ENCODE results near the gene UMAD1. TPM values are rescaled to one million over a fixed set of nuclear protein-coding genes. Genes with fewer than 3 reads are reported as not detected.
A peak's percentile ranks its signal among the peaks of the same experiment; 100 is the strongest.

Gene UMAD1
- total and polyA plus RNA-seq, 11 donors, result 3.5 to 19.7 (median 15.3) TPM

- no peak overlapping the region for H3K27ac ChIP-seq
- 94 to 96% (median 95%) methylated on average over 3 of the region's 3 CpGs for WGBS, 4 donors
- H3K4me3 ChIP-seq, result no peak overlapping the region
- no peaks in the 10 kb centered on the region for H3K36me3 ChIP-seq
- peaks cover 0 to 43% (median 21%) of the 10 kb centered on the region in 12 donors for H3K4me1 ChIP-seq
- intact Hi-C loops (cut with DNase I), result loop anchor here in 1 of 10 donors (10.0 kb wide), 1 partner anchor 55 kb away; no protein-coding TSS in a partner anchor
- H3K27me3 ChIP-seq, result no peaks in the 10 kb centered on the region
- DNase-seq (no peak), ATAC-seq (no peak)
- H3K9me3 ChIP-seq, result peaks cover 0 to under 1% (median 0%) of the 10 kb centered on the region in 12 donors
- no peak for TF ChIP-seq CTCF (IDR thresholded peaks at IDR 0.05)
- TF ChIP-seq POLR2A (IDR thresholded peaks at IDR 0.05), result no peak
These were observed 229.1 kb downstream of the UMAD1 start for GRCh38 chr7:7869651-7870050.

GRCh38 chr7:7870555-7870954 is 230.0 kb downstream of the UMAD1 start:
- Histone ChIP-seq H3K27ac (no peak overlapping the region), H3K4me1 (peaks cover 0 to 43% (median 21%) of the 10 kb centered on the region in 12 donors), H3K36me3 (no peaks in the 10 kb centered on the region), H3K9me3 (peaks cover 0 to 5% (median 0%) of the 10 kb centered on the region in 12 donors), H3K4me3 (no peak overlapping the region), H3K27me3 (no peaks in the 10 kb centered on the region)
- WGBS, 4 donors, result 54 to 71% (median 61%) methylated on average over 1 of the region's 1 CpG
- TF ChIP-seq CTCF (IDR thresholded peaks at IDR 0.05), result no peak
- no peak for TF ChIP-seq POLR2A (IDR thresholded peaks at IDR 0.05)
- ATAC-seq (peak; percentile 33 to 70 (median 57)), DNase-seq (no peak)
- intact Hi-C loops (cut with DNase I), result loop anchor here in 1 of 10 donors (10.0 kb wide), 1 partner anchor 56 kb away; no protein-coding TSS in a partner anchor

GRCh38 chr7:7876419-7876818 is 235.9 kb downstream of the UMAD1 start:
- TF ChIP-seq POLR2A (IDR thresholded peaks at IDR 0.05), result no peak
- TF ChIP-seq CTCF (IDR thresholded peaks at IDR 0.05), result no peak
- H3K9me3 ChIP-seq, result peaks cover 0 to 5% (median 0%) of the 10 kb centered on the region in 12 donors
- H3K27me3 ChIP-seq, result no peaks in the 10 kb centered on the region
- no peak overlapping the region for H3K4me3 ChIP-seq
- intact Hi-C loops (cut with DNase I), result loop anchor here in 1 of 10 donors (10.0 kb wide), 1 partner anchor 62 kb away; no protein-coding TSS in a partner anchor
- no peaks in the 10 kb centered on the region for H3K36me3 ChIP-seq
- no peak overlapping the region for H3K27ac ChIP-seq
- H3K4me1 ChIP-seq, result no peaks in the 10 kb centered on the region
- ATAC-seq (no peak), DNase-seq (no peak)
- WGBS, 4 donors, result 94 to 100% (median 97%) methylated on average over 1 of the region's 1 CpG

GRCh38 chr7:7881581-7881980 is 241.0 kb downstream of the UMAD1 start:
- no peak for TF ChIP-seq POLR2A (IDR thresholded peaks at IDR 0.05)
- TF ChIP-seq CTCF (IDR thresholded peaks at IDR 0.05), result no peak
- H3K4me3 ChIP-seq, result no peak overlapping the region
- no peaks in the 10 kb centered on the region for H3K27me3 ChIP-seq
- H3K4me1 ChIP-seq, result no peaks in the 10 kb centered on the region
- DNase-seq, result no peak
- peaks cover 0 to 10% (median 0%) of the 10 kb centered on the region in 12 donors for H3K9me3 ChIP-seq
- intact Hi-C loops (cut with DNase I), result no loop called here
- 87 to 96% (median 91%) methylated on average over 6 of the region's 6 CpGs for WGBS, 4 donors
- H3K36me3 ChIP-seq, result no peaks in the 10 kb centered on the region
- no peak overlapping the region for H3K27ac ChIP-seq
- ATAC-seq, result no peak

Measured in heart left ventricle (tissue), 16 donors.